H9 (cell line): Measurements from ENCODE around the gene ITGB7. TPM values are rescaled to one million over a fixed set of nuclear protein-coding genes. Genes with fewer than 3 reads are reported as not detected.

Source experiments
- DNase-seq: peaks from one replicate; pipeline ENCODE4 v3.0.0-alpha.2; 2017
- H2AFZ ChIP-seq: one replicate; pipeline ENCODE4 v1.6.1; 2013; ENCODE audit warnings: mild to moderate bottlenecking, low read length, control low read depth, moderate library complexity
- H2AK5ac ChIP-seq: 2 replicates; pipeline ENCODE4 v1.6.1; 2013; ENCODE audit warnings: low read length, control low read depth, mixed read lengths; ENCODE audit not compliant: insufficient read length
- H2BK120ac ChIP-seq: one replicate; pipeline ENCODE4 v1.6.1; 2013; ENCODE audit warnings: low read depth, mild to moderate bottlenecking, low read length, control low read depth, inconsistent platforms; ENCODE audit not compliant: poor library complexity, severe bottlenecking
- H2BK12ac ChIP-seq: 2 replicates; pipeline ENCODE4 v1.6.1; 2013; ENCODE audit warnings: low read length, control low read depth, mixed read lengths, low read depth; ENCODE audit not compliant: insufficient read length
- H2BK15ac ChIP-seq: 2 replicates; pipeline ENCODE4 v1.6.1; 2013; ENCODE audit warnings: low read depth, low read length, control low read depth
- H2BK20ac ChIP-seq: one replicate; pipeline ENCODE4 v1.6.1; 2013; ENCODE audit warnings: low read depth, mild to moderate bottlenecking, low read length, control low read depth, inconsistent platforms; ENCODE audit not compliant: poor library complexity, severe bottlenecking
- H2BK5ac ChIP-seq: 2 replicates; pipeline ENCODE4 v1.6.1; 2013; ENCODE audit warnings: low read length, control low read depth, mixed read lengths; ENCODE audit not compliant: insufficient read length
- H3K14ac ChIP-seq: 2 replicates; pipeline ENCODE4 v1.6.1; 2013; ENCODE audit warnings: low read length, control low read depth; ENCODE audit not compliant: insufficient read depth
- H3K18ac ChIP-seq: 2 replicates; pipeline ENCODE4 v1.6.1; 2013; ENCODE audit warnings: low read depth, mild to moderate bottlenecking, mixed read lengths, low read length, control low read depth; ENCODE audit not compliant: insufficient read length
- H3K23ac ChIP-seq: 2 replicates; pipeline ENCODE4 v1.6.1; 2013; ENCODE audit warnings: low read length, control low read depth, mixed read lengths, low read depth; ENCODE audit not compliant: insufficient read length
- H3K23me2 ChIP-seq: 2 replicates; pipeline ENCODE4 v1.6.1; 2013; ENCODE audit warnings: low read depth, mild to moderate bottlenecking, mixed read lengths, low read length, control low read depth; ENCODE audit not compliant: insufficient read length, poor library complexity, severe bottlenecking
- H3K27ac ChIP-seq: 2 replicates; pipeline ENCODE4 v1.5.1; 2013; ENCODE audit warnings: low read length, control low read depth, mixed read lengths, low read depth; ENCODE audit not compliant: insufficient read length
- H3K27me3 ChIP-seq: 2 replicates; pipeline ENCODE4 v1.6.1; 2013; ENCODE audit warnings: low read length, control low read depth, inconsistent platforms; ENCODE audit not compliant: insufficient read depth
- H3K4ac ChIP-seq: 2 replicates; pipeline ENCODE4 v1.6.1; 2013; ENCODE audit warnings: low read depth, mild to moderate bottlenecking, control low read depth, inconsistent platforms, low read length, moderate library complexity
- H3K4me1 ChIP-seq: 2 replicates; pipeline ENCODE4 v1.6.1; 2013; ENCODE audit warnings: low read length, control low read depth, inconsistent platforms; ENCODE audit not compliant: insufficient read depth
- H3K4me2 ChIP-seq: 2 replicates; pipeline ENCODE4 v1.6.1; 2013; ENCODE audit warnings: low read length, control low read depth, mixed read lengths; ENCODE audit not compliant: insufficient read length, insufficient read depth
- H3K56ac ChIP-seq: 2 replicates; pipeline ENCODE4 v1.6.1; 2013; ENCODE audit warnings: low read depth, mild to moderate bottlenecking, mixed read lengths, low read length, control low read depth; ENCODE audit not compliant: insufficient read length
- H3K79me1 ChIP-seq: 2 replicates; pipeline ENCODE4 v1.6.1; 2013; ENCODE audit warnings: low read depth, mild to moderate bottlenecking, moderate library complexity, low read length, control low read depth, inconsistent platforms; ENCODE audit not compliant: insufficient read depth, poor library complexity, severe bottlenecking
- H3K79me2 ChIP-seq: 2 replicates; pipeline ENCODE4 v1.6.1; 2013; ENCODE audit warnings: low read length, control low read depth, inconsistent platforms; ENCODE audit not compliant: insufficient read depth
- H3K9ac ChIP-seq: 2 replicates; pipeline ENCODE4 v1.6.1; 2013; ENCODE audit warnings: low read length, control low read depth, mixed read lengths; ENCODE audit not compliant: insufficient read length; ENCODE audit errors: extremely low read depth
- H3K9me3 ChIP-seq: one replicate; pipeline ENCODE4 v1.6.1; 2013; ENCODE audit warnings: low read depth, low read length, inconsistent platforms; ENCODE audit not compliant: control insufficient read depth
- H3T11ph ChIP-seq: one replicate; pipeline ENCODE4 v1.6.1; 2013; ENCODE audit warnings: mild to moderate bottlenecking, low read length, control low read depth, inconsistent platforms
- H4K20me1 ChIP-seq: one replicate; pipeline ENCODE4 v1.6.1; 2013; ENCODE audit not compliant: control insufficient read depth, insufficient read length, insufficient read depth
- H4K5ac ChIP-seq: 2 replicates; pipeline ENCODE4 v1.6.1; 2013; ENCODE audit warnings: low read depth, mild to moderate bottlenecking, mixed read lengths, low read length, control low read depth; ENCODE audit not compliant: insufficient read length
- H4K8ac ChIP-seq: replicated peaks from 2 replicates; pipeline ENCODE4 v1.6.1; 2013; ENCODE audit warnings: low read length, control low read depth, mixed read lengths, low read depth; ENCODE audit not compliant: insufficient read length
- H4K91ac ChIP-seq: 2 replicates; pipeline ENCODE4 v1.6.1; 2013; ENCODE audit warnings: low read depth, mild to moderate bottlenecking, moderate library complexity, mixed read lengths, low read length, control low read depth; ENCODE audit not compliant: insufficient read length
- H3K27ac Mint-ChIP-seq, 3 experiments: 2 replicates in 2 of 3; 3 replicates in 1 of 3; pipeline ENCODE4 v1.8.0; 2020 to 2021; ENCODE audit warnings: mixed read lengths in 3 of 3, mild to moderate bottlenecking in 1 of 3, moderate library complexity in 1 of 3
- H3K27me3 Mint-ChIP-seq: 2 replicates; pipeline ENCODE4 v1.8.0; 2021; ENCODE audit warnings: low read depth, mild to moderate bottlenecking, moderate library complexity, mixed read lengths
- H3K36me3 Mint-ChIP-seq, 3 experiments: 2 replicates in 2 of 3; 3 replicates in 1 of 3; pipeline ENCODE4 v1.8.0; 2020 to 2021; ENCODE audit warnings: low read depth in 3 of 3, mixed read lengths in 3 of 3; ENCODE audit not compliant: insufficient read depth in 1 of 3
- H3K4me1 Mint-ChIP-seq, 2 experiments: 2 replicates each; pipeline ENCODE4 v1.8.0; 2020; ENCODE audit warnings: mixed read lengths in 2 of 2
- H3K4me3 Mint-ChIP-seq, 2 experiments: 2 replicates in 1 of 2; 3 replicates in 1 of 2; pipeline ENCODE4 v1.8.0; 2020 to 2021; ENCODE audit warnings: mild to moderate bottlenecking in 2 of 2, mixed read lengths in 2 of 2, moderate library complexity in 1 of 2
- H3K9me3 Mint-ChIP-seq, 2 experiments: 2 replicates in 1 of 2; 3 replicates in 1 of 2; pipeline ENCODE4 v1.8.0; 2020; ENCODE audit warnings: mild to moderate bottlenecking in 2 of 2, mixed read lengths in 2 of 2, moderate library complexity in 1 of 2
- WGBS: extraction: QIAGEN DNeasy Blood & Tissue Kit; methylation state at CpG from one replicate; pipeline ENCODE4 v1.1.7; 2013; ENCODE audit warnings: missing lambda C conversion rate, low lambda C conversion rate, mixed read lengths; ENCODE audit not compliant: insufficient read length; ENCODE audit errors: extremely low coverage; 5-methylcytosine and 5-hydroxymethylcytosine counted together
- total RNA-seq: library from RNA; stranded (reverse); gene quantifications from 2 replicates; pipeline ENCODE4 v1.2.1, GENCODE V29; 2021
- TF ChIP-seq, protein P1 (sequence below): fragments of 200-600 bp; sonication (generic); conservative IDR thresholded peaks from 3 replicates; pipeline ENCODE4 v1.8.0; 2021; ENCODE audit warnings: antibody characterized with exemption, mild to moderate bottlenecking

Gene ITGB7
- total RNA-seq, 1 experiment from 2014 or later, result 0.39 TPM

- peak within 1 kb of the TSS; percentile 59 for H3K18ac ChIP-seq
- no peak within 1 kb of the TSS for H2BK20ac ChIP-seq
- no peak within 1 kb of the TSS for H2BK5ac ChIP-seq
- H3K9ac ChIP-seq, result peak within 1 kb of the TSS; percentile 65
- no peak within 1 kb of the TSS for H3K4ac ChIP-seq
- H3K23me2 ChIP-seq, result peaks cover 13% of the 10 kb centered on the region
- Mint-ChIP-seq H3K36me3 (peaks cover 22 to 35% (median 32%) of the 10 kb centered on the region in 3 experiments; a peak in 6 of 7 replicates), H3K4me1 (peaks cover 20 to 23% of the 10 kb centered on the region in 2 experiments), H3K27me3 (peaks cover 56% of the 10 kb centered on the region), H3K27ac (peak within 1 kb of the TSS; percentile 87 to 95 (median 93)), H3K4me3 (peak within 1 kb of the TSS; percentile 87 to 91), H3K9me3 (no peaks in the 10 kb centered on the region; a peak in 1 of 5 replicates)
- peak within 1 kb of the TSS; percentile 95 for H3K4me2 ChIP-seq
- H3K27me3 ChIP-seq, result peaks cover 5% of the 10 kb centered on the region; the same call in 1 of the 2 replicates
- WGBS, result no CpG with 5 or more reads among the region's 70 CpGs
- H2BK120ac ChIP-seq, result no peak within 1 kb of the TSS
- H4K20me1 ChIP-seq, result peaks cover 2% of the 10 kb centered on the region
- 0 out of 2 replicates have a peak, but pooled peaks cover 3% of the 10 kb centered on the region for H3K4me1 ChIP-seq
- H3K56ac ChIP-seq, result no peak within 1 kb of the TSS
- no peaks in the 10 kb centered on the region for H3K9me3 ChIP-seq
- no peaks in the 10 kb centered on the region for H3K79me2 ChIP-seq
- H4K91ac ChIP-seq, result no peak within 1 kb of the TSS
- no peak within 1 kb of the TSS for H4K5ac ChIP-seq
- no peaks in the 10 kb centered on the region for H3K79me1 ChIP-seq
- TF ChIP-seq, protein P1, sequence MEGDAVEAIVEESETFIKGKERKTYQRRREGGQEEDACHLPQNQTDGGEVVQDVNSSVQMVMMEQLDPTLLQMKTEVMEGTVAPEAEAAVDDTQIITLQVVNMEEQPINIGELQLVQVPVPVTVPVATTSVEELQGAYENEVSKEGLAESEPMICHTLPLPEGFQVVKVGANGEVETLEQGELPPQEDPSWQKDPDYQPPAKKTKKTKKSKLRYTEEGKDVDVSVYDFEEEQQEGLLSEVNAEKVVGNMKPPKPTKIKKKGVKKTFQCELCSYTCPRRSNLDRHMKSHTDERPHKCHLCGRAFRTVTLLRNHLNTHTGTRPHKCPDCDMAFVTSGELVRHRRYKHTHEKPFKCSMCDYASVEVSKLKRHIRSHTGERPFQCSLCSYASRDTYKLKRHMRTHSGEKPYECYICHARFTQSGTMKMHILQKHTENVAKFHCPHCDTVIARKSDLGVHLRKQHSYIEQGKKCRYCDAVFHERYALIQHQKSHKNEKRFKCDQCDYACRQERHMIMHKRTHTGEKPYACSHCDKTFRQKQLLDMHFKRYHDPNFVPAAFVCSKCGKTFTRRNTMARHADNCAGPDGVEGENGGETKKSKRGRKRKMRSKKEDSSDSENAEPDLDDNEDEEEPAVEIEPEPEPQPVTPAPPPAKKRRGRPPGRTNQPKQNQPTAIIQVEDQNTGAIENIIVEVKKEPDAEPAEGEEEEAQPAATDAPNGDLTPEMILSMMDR, result no peak
- no peak within 1 kb of the TSS for H3K27ac ChIP-seq
- no peak within 1 kb of the TSS for H2BK15ac ChIP-seq
- H2BK12ac ChIP-seq, result no peak within 1 kb of the TSS
- H3T11ph ChIP-seq, result no peak within 1 kb of the TSS
- H2AK5ac ChIP-seq, result no peak within 1 kb of the TSS
- H3K14ac ChIP-seq, result peak within 1 kb of the TSS; percentile 74
- H3K23ac ChIP-seq, result no peak within 1 kb of the TSS
- H4K8ac ChIP-seq, result no peak within 1 kb of the TSS
- peak; percentile 99 for DNase-seq
- H2AFZ ChIP-seq, result peak within 1 kb of the TSS; percentile 68
These were observed 26.7 kb downstream of the ITGB7 start, which contains the start of the genes CSAD and ZNF740 for GRCh38 chr12:53180220-53180930. TSS of gene CSAD (minus strand) at chr12:53180925. CDS start at chr12:53173470, 7,455 bp downstream. TSS of gene ZNF740 (plus strand) at chr12:53180722. CDS start at chr12:53181984, 1,262 bp downstream.
